K562 treated with DMSO at 1 percent for 48 hours (cell line): ENCODE data around the gene STK31. TPM values are rescaled to one million over a fixed set of nuclear protein-coding genes. Genes with fewer than 3 reads are reported as not detected.

Experiments
- total RNA-seq: library from RNA; unstranded; fragments of 300-600 nt; gene quantifications from 2 replicates; pipeline ENCODE4 v1.2.3, GENCODE V29; 2022; ENCODE audit warnings: low replicate concordance; ENCODE audit errors: extremely low read depth

Gene STK31
- not detected in 2 replicates for total RNA-seq

GRCh38 chr7:23710000-23710399 is at the start of gene STK31:
Gene STK31, plus strand, starts transcription at chr7:23710219. Its CDS starts 67 bp downstream, at chr7:23710286.

GRCh38 chr7:23679898-23680413 is 30.1 kb upstream of the STK31 start, which contains the start of gene FAM221A:
Gene FAM221A, plus strand, starts transcription at chr7:23680199. Its CDS starts 20 bp downstream, at chr7:23680219.

Other genes starting within 250 kb of the STK31 start
- gene IGF2BP3, start 239.7 kb upstream of the STK31 start, total RNA-seq: not detected in 2 replicates
- not detected in 2 replicates for gene TRA2A, start 178.2 kb upstream of the STK31 start, total RNA-seq
- not detected in 2 replicates for gene CCDC126, start 112.8 kb upstream of the STK31 start, total RNA-seq
- not detected in 2 replicates for gene FAM221A, start 30.0 kb upstream of the STK31 start, total RNA-seq